Upper lobe of right lung (tissue), 1 donor: Measurements from ENCODE around the gene SLC35G1. TPM values are rescaled to one million over a fixed set of nuclear protein-coding genes. Genes with fewer than 3 reads are reported as not detected.

ENCODE experiments used
- ATAC-seq: fragments of 200-7000 bp; cut with Tn5 transposase; one replicate; pipeline ENCODE4 v1.9.1; 2020; ENCODE audit warnings: mild to moderate bottlenecking, moderate library complexity
- DNase-seq: peaks from one replicate; pipeline ENCODE4 v3.0.0-alpha.2; 2020
- H3K27ac ChIP-seq: fragments of 200-600 bp; one replicate; pipeline ENCODE4 v1.8.0; 2022
- H3K27me3 ChIP-seq: fragments of 200-600 bp; one replicate; pipeline ENCODE4 v1.8.0; 2022; ENCODE audit warnings: mild to moderate bottlenecking
- H3K36me3 ChIP-seq: fragments of 200-600 bp; one replicate; pipeline ENCODE4 v1.8.0; 2022
- H3K4me1 ChIP-seq: fragments of 200-600 bp; one replicate; pipeline ENCODE4 v1.8.0; 2022
- H3K4me3 ChIP-seq: fragments of 200-600 bp; one replicate; pipeline ENCODE4 v1.8.0; 2022; ENCODE audit warnings: mild to moderate bottlenecking
- H3K9me3 ChIP-seq: fragments of 200-600 bp; one replicate; pipeline ENCODE4 v1.8.0; 2022
- intact Hi-C: fragments of 100-400 bp; cut with DNase I; formaldehyde crosslinking; loops from one replicate; pipeline ENCODE4 v1.11.0; 2022
- total RNA-seq: library from RNA; stranded (reverse); fragmentation: NEBNext Ultra II Directional; extraction: Animal tissue kit (Norgen Biotek cat#: 25700); gene quantifications from one replicate; pipeline ENCODE4 v1.2.1, GENCODE V29; 2021
- TF ChIP-seq, protein P1 (sequence below): fragments of 200-600 bp; IDR thresholded peaks from one replicate; pipeline ENCODE4 v1.8.0; 2022; ENCODE audit warnings: antibody characterized with exemption
- donor health status: DM: no; HTN: yes; CAD: no; lungs with severe emphysema.

Gene SLC35G1
- total RNA-seq, 1 donor from 2014 or later, result 4.4 TPM

- no peaks in the 10 kb centered on the region for H3K9me3 ChIP-seq
- no peak overlapping the region for H3K27ac ChIP-seq
- DNase-seq (no peak), ATAC-seq (peak; percentile 42)
- H3K4me1 ChIP-seq, result peaks cover 3% of the 10 kb centered on the region
- no peaks in the 10 kb centered on the region for H3K27me3 ChIP-seq
- no peaks in the 10 kb centered on the region for H3K36me3 ChIP-seq
- TF ChIP-seq, protein P1, sequence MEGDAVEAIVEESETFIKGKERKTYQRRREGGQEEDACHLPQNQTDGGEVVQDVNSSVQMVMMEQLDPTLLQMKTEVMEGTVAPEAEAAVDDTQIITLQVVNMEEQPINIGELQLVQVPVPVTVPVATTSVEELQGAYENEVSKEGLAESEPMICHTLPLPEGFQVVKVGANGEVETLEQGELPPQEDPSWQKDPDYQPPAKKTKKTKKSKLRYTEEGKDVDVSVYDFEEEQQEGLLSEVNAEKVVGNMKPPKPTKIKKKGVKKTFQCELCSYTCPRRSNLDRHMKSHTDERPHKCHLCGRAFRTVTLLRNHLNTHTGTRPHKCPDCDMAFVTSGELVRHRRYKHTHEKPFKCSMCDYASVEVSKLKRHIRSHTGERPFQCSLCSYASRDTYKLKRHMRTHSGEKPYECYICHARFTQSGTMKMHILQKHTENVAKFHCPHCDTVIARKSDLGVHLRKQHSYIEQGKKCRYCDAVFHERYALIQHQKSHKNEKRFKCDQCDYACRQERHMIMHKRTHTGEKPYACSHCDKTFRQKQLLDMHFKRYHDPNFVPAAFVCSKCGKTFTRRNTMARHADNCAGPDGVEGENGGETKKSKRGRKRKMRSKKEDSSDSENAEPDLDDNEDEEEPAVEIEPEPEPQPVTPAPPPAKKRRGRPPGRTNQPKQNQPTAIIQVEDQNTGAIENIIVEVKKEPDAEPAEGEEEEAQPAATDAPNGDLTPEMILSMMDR, result no peak
- no peak overlapping the region for H3K4me3 ChIP-seq
- intact Hi-C loops, result no loop called here
These were observed 24.0 kb downstream of the SLC35G1 start for GRCh38 chr10:93917821-93918220.

DNA sequence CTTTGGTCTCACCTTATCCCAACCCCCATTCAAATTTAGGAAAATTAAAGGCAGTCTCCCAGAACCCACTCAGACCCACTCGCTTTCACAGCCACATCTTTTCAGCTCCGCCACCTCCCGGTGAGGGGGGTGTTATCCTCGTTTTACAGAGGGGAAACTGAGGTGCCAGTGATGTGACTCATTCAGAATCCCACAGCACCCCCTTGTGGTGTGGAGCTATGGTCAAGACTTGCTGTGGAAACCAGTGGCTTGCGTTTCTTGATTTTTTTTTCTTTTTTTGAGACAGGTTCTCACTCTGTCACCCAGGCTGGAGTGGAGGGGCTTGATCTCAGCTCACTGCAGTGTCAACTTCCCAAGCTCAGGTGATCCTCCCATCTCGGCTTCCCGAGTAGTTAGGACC is 27.6 kb downstream of the SLC35G1 start:
- DNase-seq (no peak), ATAC-seq (no peak)
- intact Hi-C loops, result no loop called here
- Histone ChIP-seq H3K27me3 (no peaks in the 10 kb centered on the region), H3K27ac (no peak overlapping the region), H3K9me3 (no peaks in the 10 kb centered on the region), H3K4me3 (no peak overlapping the region), H3K36me3 (no peaks in the 10 kb centered on the region), H3K4me1 (peaks cover 3% of the 10 kb centered on the region)
- TF ChIP-seq, protein P1, result peak; percentile 45

DNA sequence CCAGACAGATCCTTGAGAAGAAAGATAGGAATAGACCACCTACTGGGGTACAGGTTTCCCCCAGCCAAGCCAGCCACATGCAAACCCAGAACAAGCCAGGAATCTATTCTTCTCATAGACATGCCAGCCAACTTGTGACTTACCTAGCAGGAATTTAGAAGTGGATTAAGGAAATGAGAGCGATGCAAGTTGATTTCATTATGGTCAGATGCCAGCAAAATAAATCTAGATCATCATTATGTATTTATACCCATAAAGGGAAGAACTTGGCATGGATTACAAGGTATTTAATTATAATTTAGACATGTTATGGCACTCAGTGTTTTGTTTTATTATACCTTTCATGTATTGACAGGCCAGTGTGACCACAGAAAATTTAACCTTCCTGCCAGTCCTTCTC is 32.8 kb downstream of the SLC35G1 start:
- ATAC-seq (no peak), DNase-seq (no peak)
- intact Hi-C loops, result no loop called here
- H3K36me3 ChIP-seq, result no peaks in the 10 kb centered on the region
- H3K4me3 ChIP-seq, result no peak overlapping the region
- TF ChIP-seq, protein P1, result no peak
- H3K9me3 ChIP-seq, result no peaks in the 10 kb centered on the region
- H3K27ac ChIP-seq, result no peak overlapping the region
- H3K4me1 ChIP-seq, result no peaks in the 10 kb centered on the region
- no peaks in the 10 kb centered on the region for H3K27me3 ChIP-seq

DNA sequence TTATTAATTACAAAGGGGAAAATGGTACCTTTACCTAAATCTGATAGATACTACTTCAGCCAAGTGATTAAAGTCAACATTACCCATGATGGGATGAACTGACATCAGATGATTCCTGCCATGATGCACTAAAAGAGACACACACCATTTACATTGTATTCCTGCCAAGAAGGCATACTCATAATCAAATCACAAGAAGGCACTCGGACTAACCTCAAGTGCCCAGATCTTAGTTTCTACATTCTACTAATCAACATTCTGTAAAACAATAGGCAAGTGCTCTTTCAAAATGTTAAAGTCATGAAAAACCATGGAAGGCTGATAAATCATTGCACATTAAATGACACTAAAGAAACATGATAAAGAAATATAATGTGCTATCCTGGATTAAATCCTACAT is 44.4 kb downstream of the SLC35G1 start:
- no peak for DNase-seq
- Histone ChIP-seq H3K27me3 (no peaks in the 10 kb centered on the region), H3K27ac (no peak overlapping the region), H3K9me3 (no peaks in the 10 kb centered on the region), H3K4me1 (no peaks in the 10 kb centered on the region), H3K4me3 (no peak overlapping the region), H3K36me3 (no peaks in the 10 kb centered on the region)
- intact Hi-C loops, result no loop called here
- TF ChIP-seq, protein P1, result no peak
- ATAC-seq, result no peak

- Histone ChIP-seq H3K27me3 (no peaks in the 10 kb centered on the region), H3K9me3 (no peaks in the 10 kb centered on the region), H3K36me3 (no peaks in the 10 kb centered on the region), H3K4me3 (no peak overlapping the region), H3K4me1 (no peaks in the 10 kb centered on the region), H3K27ac (no peak overlapping the region)
- ATAC-seq (no peak), DNase-seq (no peak)
- TF ChIP-seq, protein P1, result no peak
- intact Hi-C loops, result no loop called here
These were observed 47.1 kb downstream of the SLC35G1 start for GRCh38 chr10:93940881-93941280.

- no peak overlapping the region for H3K4me3 ChIP-seq
- no peaks in the 10 kb centered on the region for H3K4me1 ChIP-seq
- TF ChIP-seq, protein P1, result no peak
- H3K9me3 ChIP-seq, result no peaks in the 10 kb centered on the region
- ATAC-seq (no peak), DNase-seq (no peak)
- no peak overlapping the region for H3K27ac ChIP-seq
- intact Hi-C loops, result no loop called here
- H3K36me3 ChIP-seq, result no peaks in the 10 kb centered on the region
- H3K27me3 ChIP-seq, result no peaks in the 10 kb centered on the region
These were observed 47.8 kb downstream of the SLC35G1 start for GRCh38 chr10:93941606-93942005.
